Amniotic stem cell (primary cell): ENCODE data around the gene RNF149.
A peak's percentile ranks its signal among the peaks of the same experiment; 100 is the strongest.
"Not testable (repeated sequence)": the region's sequence is repeated elsewhere in the genome, so short reads cannot be mapped to it uniquely, and the experiment has no call there.

ENCODE experiments used
- DNase-seq: peaks from one replicate; lab custom pipeline; 2025; lab: John Stamatoyannopoulos, UW

The RNF149 gene, protein sequence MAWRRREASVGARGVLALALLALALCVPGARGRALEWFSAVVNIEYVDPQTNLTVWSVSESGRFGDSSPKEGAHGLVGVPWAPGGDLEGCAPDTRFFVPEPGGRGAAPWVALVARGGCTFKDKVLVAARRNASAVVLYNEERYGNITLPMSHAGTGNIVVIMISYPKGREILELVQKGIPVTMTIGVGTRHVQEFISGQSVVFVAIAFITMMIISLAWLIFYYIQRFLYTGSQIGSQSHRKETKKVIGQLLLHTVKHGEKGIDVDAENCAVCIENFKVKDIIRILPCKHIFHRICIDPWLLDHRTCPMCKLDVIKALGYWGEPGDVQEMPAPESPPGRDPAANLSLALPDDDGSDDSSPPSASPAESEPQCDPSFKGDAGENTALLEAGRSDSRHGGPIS

DNA sequence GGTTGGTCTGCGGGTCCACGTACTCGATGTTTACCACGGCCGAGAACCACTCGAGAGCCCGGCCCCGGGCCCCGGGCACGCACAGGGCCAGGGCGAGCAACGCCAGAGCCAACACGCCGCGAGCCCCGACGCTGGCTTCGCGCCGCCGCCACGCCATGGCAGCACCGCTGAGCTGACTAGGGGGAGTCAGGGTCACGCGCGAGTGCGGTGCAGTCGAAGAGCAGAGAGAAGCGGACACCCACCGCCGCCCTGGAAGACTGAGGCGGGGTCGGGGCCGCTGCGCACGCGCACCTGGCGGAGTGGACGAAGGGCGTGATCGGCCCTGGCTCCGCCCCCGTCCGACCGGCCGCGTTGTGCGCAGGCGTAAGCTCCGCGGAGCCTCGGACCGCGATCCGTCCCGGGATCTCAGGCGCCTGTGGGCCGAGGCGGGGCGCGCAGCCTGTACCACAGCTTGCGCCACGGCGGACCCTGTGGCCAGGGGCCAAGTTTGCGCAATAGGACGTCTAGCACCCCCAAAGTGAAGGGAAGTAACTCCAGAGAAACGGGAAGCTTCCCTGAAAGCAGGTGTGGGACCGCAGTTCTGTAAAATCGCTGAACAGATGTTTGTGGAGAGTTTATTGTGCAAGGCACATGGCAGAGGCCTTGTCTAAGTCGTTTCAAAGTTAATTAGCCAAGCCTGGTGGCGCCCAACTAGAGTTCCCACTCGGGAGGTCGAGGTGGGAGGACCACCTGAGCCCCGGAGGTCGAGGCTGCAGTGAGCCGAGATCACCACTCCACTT, at the start of gene RNF149:
TSS of gene RNF149 (minus strand) at position 270 of the 779 bp plus-strand sequence. CDS start at position 157, 113 bp downstream.
- peak; percentile 57 for DNase-seq

DNA sequence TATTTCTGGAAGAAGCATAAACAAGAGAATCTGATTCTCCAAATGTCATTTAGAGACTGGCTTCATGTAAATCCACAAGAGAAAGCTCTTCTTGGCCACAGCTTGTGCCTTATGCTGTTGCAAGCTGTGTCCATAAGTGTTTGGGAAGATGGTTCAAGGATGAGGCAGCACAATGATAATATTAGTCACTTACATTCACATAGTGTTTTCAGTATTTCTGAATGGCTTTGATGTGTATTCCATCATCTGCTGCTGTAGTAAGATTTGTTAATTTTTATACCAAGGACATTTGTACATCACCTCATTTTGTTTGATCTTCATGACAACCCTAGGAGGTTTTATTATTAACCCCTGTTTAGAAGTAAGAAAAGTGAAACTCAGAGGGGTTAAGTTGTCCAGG, 48.9 kb upstream of the RNF149 start:
- no peak for DNase-seq

DNA sequence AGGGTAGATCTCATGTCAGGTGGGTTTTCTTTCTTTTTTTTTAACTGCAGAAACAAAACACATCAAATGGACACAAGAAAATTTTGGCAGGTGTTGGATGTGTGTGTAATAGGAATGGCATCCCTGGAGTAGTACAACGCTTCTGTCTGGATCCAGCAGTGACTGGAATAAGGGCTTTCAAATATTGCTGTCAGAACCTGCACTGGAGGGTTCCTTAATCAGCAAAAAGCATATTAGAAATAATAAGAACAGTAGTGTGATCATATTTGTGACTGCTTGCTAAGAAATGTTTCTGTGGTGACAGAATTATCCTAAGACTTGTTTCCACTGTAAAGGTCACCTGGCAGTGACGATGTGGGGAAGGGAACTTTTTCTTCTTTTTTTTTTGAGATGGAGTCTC, 48.0 kb upstream of the RNF149 start:
- no peak for DNase-seq

DNA sequence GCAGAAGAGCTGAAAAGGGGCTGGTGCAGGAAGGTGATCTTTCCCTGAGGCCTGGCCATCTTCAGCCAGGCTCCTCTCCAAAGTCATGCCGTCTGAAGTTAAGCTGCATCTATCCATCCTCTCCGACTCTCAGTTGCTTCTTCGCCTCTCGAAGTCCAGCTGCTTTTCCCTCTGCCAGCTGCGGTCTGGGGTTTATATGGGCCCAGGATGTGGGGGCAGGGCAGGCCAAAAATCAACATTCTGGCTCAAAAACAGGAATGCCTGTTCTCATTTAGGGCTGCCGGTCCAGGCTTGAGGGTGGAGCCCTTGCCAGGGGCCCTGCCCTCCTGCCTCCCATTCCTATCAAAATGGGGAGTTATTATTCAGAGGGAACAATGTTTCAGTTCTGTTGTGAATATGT, 47.6 kb upstream of the RNF149 start:
- DNase-seq: no peak

DNA sequence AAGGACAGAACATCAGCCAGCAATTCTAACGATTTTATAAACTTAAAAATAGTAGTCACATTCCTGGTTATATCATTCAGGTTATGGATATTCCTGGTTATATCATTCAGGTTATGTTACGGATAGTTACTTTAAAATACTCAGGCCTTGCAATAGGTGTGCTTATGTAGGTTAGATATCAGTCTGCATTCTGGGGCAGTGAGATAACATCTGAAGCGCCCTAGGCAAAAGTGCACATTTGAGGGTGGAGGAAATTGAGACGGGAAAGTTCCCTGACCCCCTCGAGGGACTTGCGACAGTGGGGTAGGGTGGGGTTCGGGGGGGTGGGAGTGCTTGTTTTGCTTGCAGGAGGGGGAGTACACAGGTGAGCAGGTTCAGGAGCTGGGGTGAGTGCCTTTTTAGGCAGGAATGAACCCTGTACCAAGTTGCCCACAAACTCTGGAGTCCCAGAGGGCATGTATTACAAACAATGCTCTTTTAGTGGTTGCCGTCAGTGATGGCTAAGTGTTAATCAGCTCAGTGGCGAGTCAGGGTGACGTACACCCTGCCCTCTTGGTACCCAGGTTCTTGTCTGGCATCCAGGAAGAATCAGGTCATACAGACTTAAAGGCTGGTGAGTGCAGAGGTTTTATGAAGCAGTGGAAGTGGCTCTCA, 47.0 kb upstream of the RNF149 start:
- DNase-seq: no peak

DNA sequence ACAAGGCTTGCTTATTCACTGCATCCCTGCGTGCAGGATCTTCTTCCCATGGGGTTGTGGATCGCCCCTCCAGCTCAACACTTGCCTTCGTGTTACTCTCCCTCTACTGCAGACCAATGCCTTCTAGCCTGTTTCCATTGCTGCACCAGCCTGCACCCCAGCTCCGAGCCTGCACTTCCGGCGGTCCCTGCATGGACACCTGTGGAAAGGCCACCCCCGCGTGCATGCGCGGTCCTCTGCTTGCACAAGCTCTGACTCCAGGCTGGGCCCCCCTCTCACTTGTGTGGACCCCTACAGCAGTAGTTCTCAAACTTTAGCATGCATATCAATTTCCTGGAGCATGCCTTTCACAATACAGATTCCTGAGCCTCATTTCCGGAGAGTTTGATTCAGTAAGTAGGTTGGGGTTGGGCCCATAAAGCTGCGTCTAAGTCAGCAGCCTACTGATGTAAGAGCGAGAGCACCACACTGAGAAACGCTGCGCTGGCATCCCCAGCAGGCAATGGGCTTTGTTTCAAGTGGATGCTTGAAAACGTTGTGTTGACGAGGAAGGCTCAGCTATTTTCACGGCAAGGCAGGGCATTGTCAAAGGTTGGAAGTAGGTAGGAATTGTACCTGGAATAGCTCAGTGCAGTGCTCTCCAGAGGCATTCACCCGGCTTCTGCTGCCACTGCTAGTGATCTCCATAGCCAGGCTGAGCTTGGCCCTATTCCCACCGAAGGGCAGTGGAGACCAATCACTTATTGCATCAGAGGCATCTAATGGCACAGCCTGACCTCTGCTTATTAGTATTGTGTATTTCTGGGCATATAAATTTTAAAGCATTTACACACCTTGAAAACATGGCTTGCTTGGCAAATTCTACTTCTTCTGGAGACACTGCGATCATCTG, 46.2 kb upstream of the RNF149 start:
- no peak for DNase-seq

DNA sequence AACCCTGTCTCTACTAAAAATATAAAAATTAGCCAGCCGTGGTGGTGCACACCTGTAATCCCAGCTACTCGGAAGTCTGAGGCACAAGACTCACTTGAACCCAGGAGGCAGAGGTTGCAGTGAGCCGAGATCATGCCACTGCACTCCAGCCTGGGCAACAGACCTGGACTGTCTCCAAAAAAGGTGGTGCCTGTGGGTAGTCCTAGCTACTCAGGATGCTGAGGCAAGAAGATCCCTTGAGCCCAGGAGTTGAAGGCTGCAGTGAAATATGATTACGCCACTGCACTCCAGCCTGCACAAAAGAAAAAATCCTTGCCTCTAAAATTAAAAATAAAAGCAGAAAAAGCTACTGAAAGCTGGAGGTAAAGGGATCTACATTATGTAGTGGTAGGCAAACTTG, 44.1 kb upstream of the RNF149 start:
- DNase-seq: not testable (repeated sequence)

DNA sequence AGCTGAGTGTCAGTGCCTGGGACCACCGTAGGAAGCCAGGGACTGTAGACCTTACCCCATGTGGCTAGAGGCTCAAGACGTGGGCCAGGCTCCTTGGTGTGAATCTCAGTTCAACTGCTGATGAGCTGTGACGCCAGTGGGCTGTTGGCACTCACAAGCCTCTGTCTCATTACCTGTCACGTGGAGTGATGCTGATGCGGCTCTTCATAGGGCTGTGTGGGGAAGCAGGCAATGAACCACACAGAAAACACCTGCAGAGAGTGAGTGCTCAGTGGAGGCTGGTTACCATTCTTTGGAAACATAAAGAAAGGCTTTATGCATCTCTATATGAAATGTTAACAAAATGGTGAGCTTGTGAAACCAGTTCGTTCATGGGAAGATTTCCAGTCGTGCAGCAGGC, 42.7 kb upstream of the RNF149 start:
- DNase-seq: no peak

DNA sequence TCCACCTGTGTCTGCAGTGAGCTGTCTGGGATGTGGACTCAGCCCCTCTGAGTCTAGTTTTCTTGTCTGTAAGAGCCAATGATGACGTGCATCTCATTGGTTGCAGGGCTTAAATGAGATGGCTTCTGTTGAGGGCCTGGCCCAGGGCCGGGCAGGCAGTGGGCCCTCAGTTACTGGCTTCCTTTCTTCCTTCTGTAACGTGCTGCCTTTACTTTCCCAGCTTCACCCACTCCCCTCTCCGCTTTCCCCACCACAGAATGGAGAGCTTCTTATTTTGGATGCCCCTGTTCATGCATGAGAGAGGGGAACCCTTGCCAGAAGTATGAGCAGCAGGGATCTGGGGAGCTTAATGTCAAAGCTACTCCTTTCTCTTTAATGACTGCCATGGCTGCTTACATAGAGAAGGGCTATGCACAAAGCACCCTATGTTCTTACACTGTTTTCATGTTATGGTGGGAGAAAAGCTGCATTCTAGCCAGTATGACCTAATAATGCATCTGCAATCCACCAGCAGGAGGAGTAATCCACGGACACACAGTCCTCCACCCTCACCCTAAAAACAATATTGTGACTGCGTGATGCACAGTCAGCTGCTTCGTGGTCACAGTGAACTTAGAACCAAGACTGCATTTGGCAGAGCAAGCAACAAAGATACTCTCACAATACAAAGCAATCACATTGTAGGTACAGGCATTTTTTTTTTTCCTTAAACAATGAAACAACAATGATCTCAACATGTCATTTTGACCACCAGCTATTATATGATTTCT, 41.6 kb upstream of the RNF149 start:
- no peak for DNase-seq

DNA sequence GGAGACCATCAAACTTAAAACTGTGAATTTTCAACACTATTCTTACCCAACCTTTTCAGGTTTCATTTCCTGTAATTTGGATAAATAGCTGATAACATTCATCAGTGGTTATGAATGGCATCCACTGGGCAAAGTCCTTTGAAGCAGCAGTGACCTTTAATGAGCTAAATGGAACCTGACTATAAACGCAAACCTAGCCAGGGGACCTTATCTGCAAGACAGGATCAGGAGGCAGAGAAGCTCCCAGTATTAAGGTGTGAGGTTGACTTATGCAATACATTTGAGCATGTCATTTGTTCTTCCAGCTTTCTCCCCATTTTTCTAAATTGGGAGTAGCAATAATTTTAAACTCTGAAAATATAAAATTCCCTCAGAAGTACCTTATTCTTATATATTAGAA, 40.4 kb upstream of the RNF149 start:
- no peak for DNase-seq

DNA sequence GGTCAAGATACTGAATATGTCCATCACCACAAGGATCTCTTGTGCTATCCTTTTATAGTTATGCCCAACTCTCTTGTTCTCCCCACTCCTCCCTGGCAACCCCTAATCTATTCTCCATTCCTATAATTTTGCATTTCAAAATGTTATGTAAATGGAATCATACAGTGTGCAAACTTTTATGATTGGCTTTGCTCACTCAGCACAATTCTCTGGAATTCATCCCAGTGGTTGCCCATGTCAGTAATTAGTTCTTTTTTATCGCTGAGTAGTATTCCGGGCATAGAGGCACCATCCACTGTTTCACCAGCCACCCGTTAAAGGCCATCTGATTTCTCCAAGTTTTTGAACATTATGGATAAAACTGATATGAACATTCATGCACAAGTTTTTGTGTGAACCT, 38.4 kb upstream of the RNF149 start:
- no peak for DNase-seq

DNA sequence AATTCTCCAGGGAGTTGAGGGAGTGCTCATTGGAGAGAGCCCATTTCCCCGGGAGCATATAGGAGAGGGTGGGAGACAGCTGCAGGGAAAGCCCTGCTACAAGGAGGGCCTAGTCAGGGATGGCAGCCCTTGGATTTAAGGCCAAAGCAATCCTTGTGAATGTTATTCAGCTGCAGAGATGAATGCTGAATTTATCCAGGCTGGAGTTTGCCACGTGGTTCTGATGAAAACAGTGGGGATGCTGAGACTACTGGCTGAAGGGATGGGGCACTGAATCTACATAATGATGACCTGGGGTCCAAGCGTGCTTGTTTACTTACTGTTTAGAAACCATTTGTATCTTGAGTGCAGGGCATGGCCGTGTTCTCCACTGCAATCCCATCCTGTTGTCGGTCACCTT, 35.6 kb upstream of the RNF149 start:
- DNase-seq: no peak

DNA sequence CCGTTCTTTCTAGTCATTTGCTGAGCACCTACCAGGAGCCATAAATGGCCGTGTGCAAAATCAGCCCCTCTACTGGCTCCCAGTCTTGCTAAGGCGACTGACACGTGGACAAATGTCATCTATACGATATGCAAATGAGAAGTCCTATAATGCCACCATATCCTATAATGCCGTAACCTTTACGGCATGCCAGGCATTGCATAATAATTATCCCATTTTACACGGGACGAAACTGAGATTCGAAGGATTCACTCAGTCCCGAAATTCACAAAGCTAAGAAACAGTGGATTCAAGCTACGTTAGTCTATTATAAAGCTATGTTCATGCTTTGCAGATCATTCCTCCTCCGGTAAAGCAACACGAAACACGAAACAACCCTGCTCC, 34.1 kb upstream of the RNF149 start:
- no peak for DNase-seq

DNA sequence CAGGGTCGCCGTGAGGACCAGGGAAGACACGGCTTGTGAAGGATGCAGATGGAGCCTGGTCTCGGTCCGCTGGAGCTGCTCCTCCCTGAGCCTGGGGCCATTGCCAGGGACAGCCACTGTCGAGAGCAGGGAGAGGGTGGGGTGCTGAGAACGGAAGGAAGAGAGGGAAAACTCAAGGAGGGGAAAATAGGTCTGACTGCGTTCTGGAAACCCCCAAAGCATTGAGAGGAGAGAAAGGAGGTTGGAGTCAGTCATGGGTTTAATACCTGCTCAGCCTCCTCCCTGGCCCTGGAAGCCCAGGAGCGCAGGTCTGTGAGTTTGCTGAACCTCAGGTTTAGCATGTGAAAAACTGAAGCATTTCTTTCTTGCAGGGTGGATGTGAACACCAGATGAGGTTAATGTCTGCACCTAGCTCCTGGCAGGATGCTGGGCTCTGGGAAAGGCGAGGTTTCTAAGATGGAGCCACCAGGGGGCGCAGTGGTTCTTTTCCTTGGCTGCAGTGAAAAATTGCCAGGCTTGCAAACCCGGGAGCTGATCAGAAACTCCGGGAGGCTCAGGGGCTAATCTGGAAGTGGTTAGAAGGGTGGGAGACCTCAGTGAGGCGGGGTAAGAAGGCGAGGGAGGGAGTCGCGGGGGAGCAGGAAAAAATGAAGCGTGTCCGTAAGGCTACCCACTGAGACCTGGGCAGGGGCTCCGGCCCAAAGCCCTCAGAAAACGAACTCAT, 33.6 kb upstream of the RNF149 start:
- DNase-seq: peak; percentile 51

DNA sequence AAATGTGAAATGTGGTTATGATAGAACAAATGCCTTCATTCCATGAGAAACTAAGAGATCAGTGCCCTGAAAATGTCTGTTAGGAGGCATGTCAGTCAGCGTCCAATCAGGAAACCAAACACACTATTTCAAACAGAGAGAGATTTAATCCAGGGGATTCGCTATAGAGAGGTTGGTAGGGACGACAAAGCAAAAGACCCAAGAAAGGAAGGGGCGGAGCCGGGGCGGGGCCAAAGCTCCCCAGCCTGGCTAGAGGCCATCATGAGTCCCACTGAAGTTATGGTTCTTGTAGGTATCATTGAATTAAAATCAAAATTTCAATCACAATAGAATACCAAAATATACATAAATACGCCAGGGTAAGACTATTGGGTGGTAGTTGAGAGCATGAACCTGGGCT, 32.9 kb upstream of the RNF149 start:
- no peak for DNase-seq

DNA sequence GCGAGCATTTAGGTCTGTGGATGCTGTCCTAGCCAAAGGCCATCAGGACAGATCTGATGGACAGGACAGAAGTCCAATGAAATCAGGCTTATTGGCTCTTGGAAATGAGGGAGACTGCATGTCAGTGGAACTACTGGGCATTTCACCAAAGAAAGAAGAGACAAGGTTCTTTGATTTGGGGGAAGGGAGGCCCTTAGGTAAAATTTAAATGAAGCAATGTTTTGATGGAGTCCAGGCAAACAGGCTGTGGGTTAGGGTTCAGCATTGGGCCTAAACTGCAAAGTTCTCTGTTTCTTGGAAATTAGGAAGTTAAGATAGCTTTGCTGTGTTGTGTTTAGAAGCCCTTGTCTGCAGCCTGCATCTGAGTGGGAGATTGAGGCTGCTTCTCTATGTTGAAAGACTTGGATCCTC, 31.6 kb upstream of the RNF149 start:
- no peak for DNase-seq

DNA sequence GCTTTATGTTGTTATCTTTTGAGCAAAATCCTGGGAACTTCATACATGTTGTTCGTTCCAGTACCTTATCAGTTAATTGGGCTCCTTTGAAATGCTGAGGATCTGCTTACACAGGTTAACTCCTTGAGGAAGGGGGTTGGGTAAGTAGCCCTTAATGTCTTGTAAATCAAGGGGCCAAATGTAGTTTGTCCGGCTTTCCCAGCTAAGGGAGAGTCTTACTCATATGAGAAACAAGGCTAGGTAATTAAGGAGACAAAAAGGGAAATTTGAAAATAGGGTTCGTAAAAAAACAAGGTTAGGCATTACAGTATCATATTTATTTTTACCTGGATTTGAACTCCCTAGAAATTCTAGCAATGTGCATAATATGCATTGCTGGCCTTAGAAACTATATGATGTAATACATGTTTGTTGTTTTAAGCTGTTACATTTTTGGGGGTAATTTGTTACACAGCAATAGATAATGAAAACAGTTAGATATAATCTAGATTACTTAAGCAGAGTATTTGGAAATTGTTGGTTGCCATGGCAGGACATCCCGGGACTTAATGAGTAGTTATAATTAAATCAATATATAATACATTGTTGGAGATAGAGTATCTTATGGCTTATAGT, 30.9 kb upstream of the RNF149 start:
- no peak for DNase-seq

DNA sequence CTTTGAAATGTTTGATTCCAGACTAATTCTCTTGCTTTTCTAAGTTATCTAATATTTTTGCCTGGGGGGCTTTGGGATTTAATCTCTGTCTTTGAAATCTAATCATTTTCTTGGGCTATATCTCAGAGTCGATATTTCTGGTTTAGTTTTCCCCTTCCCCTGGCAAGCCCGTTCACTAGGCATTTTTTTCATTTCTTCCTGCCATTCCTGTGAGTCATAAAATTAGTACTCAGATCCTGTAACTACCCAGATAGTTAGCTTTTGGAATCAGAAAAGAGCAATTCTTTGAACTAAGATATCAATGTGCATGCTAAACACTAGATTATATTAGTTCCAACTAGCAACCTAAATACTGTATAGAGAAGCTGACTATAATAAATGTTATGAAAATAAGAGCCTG, 29.4 kb upstream of the RNF149 start:
- DNase-seq: no peak

DNA sequence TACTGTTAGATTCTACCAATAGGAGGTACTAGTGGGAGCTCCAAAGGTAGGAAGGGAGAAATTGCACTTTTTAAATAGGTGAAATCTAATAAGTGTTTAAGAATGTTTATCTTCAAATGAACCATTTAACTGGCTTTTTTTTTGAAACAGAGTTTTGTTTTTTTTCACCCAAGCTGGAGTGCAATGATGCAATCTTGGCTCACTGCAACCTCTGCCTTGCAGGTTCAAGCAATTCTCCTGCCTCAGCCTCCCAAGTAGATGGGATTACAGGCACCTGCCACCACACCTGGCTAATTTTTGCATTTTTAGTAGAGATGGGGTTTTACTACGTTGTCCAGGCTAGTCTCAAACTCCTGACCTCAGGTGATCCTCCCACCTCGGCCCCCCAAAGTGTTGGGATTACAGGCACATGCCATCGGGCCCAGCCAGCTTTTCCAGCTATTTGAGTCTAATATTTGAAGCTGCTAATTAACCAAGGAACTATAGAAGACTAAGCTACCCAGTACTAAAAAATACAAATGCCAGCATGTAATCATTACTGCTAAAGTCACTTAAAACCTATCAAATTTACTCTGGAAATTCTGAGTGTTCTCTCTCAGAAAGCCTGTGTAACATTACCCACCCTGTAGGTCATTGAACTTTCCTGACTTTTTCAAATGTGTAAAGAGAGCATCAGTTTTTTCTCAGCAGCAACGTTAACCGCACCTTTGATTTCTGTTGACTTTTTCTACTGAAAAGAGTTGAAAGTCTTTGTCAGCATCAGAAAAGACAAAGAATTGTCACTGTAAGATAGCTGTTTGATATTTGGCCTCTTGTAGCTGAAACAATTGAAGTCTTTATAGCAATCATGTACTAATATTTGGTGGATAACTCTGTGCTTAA, 24.6 kb upstream of the RNF149 start:
- no peak for DNase-seq
